Right ventricle myocardium inferior (tissue), 1 donor: ENCODE results near the gene PSORS1C2. TPM values are rescaled to one million over a fixed set of nuclear protein-coding genes. Genes with fewer than 3 reads are reported as not detected.
"Not testable (repeated sequence)": the region's sequence is repeated elsewhere in the genome, so short reads cannot be mapped to it uniquely, and the experiment has no call there.

Experiments
- ATAC-seq: fragments of 200-7000 bp; cut with Tn5 transposase; one replicate; pipeline ENCODE4 v1.9.1; 2020; ENCODE audit warnings: mild to moderate bottlenecking, moderate library complexity
- DNase-seq: peaks from one replicate; pipeline ENCODE4 v3.0.0; 2021; ENCODE audit errors: missing footprints
- intact Hi-C: fragments of 100-400 bp; cut with DNase I; formaldehyde crosslinking; loops from one replicate; pipeline ENCODE4 v1.11.0; 2022
- total RNA-seq: library from RNA; stranded (reverse); fragmentation: NEBNext Ultra II Directional; extraction: Animal tissue kit (Norgen Biotek cat#: 25700); gene quantifications from one replicate; pipeline ENCODE4 v1.2.1, GENCODE V29; 2021
- donor health status: DM: no; HTN: yes; CAD: no; lungs with severe emphysema.

The PSORS1C2 gene
- total RNA-seq, 1 donor from 2014 or later: not detected

DNA sequence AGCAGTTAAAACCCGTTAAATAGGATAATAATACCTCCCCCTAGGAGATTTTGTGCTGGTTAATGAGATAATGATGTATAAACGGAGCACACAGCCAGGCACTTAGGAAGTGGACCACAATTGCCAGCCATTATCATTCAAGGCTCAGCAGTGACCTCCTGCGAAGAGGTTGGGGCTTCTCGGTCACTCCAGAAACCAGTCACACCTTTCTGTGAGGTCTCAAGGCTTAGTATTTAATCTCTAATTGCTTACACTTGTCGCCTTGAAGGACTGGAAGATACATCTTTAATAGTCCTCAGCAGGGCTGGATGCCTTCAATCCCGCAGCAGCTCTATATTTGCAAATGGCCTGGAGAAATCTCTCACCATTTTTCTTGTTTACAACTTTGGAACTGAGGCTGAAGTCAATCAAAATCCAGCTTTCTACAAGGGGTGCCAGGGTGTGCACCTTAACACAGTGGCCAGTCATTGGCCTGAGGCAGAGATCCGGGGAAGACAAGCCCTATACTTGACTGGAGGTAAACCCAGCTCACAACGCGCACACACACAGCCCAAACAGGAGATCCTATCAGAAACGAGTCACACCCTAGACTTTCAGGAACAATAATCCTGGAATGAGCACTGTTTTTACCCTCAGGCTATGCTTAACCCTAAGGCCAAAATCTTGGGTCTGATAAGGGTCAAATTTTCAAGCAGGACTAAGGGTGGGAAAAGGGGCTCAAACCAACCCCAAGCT is 30.4 kb upstream of the PSORS1C2 start:
- ATAC-seq: no peak
- DNase-seq: no peak
- intact Hi-C loops: no loop called here

DNA sequence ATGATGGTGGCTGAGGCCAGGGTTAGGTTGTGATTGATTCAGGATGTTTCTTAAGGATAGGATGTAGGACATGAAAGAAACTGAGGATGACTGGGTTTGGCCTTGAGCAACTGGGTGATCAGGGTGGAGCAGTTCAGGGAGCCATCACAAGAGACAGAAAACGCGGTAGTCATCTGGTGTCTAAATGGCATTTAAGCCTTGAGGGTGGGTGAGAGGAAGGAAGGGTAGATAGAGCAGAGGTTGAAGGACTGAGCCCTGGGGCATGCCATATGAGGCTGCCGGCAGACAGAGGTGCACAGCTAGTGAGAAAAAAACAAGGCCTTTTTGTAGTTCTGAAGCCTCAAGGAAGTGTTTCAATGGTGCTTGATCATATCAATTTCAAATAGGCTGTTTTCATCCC is 29.7 kb upstream of the PSORS1C2 start:
- intact Hi-C loops: no loop called here
- ATAC-seq: no peak
- DNase-seq: no peak

DNA sequence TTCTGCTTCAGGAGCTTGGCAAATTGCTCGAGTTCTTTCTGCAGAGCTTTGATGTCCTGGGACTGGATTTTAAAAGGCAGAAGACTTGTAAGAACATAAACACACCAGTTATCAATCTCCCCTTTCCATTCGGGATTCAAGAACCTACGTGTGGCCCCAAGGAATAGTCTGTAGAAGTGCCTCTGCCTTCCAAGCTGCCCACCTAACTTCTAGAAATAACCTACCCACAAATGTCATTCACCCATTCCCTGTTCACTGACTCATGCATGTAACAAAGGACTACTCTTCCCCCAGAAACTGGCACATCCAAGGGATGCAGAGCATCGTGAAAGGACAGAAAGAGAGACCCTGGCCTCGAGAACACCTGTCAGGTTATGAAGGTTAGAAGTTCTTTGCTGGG is 27.1 kb upstream of the PSORS1C2 start:
- ATAC-seq: no peak
- intact Hi-C loops: no loop called here
- no peak for DNase-seq

DNA sequence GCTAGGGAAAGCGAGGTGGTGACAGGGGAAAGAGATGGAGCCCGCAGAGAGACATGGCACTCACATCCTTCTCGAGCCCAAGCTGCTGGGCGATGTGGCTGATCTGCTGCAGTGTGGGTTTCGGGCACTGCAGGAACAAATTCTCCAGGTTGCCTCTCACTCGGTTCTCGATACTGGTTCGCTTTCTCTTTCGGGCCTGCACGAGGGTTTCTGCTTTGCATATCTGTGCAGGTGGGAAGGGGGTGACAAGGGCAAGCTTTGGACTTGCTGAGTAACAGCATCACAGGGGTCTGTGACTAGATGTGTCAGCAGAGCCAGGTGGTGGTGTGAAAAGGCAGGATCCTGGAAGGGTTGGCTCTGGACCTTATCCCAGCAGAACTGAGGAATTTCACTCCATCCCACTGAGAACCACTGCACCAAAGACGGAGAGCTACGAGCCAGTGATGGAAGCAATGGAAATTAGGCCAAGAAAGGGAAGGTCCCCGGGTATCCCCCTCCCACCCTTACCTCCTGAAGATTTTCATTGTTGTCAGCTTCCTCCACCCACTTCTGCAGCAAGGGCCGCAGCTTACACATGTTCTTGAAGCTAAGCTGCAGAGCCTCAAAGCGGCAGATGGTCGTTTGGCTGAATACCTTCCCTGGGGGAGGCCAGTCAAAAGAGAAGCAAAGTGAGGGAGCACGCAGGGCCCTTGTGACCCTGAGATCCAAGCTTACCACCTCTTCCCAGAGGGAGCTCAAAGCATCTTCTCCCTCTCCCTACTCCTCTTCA is 26.4 kb upstream of the PSORS1C2 start:
- DNase-seq, ATAC-seq, intact Hi-C loops: not testable (repeated sequence)

GRCh38 chr6:31164475-31165063 is 25.7 kb upstream of the PSORS1C2 start:
- intact Hi-C loops, ATAC-seq, DNase-seq: not testable (repeated sequence)

DNA sequence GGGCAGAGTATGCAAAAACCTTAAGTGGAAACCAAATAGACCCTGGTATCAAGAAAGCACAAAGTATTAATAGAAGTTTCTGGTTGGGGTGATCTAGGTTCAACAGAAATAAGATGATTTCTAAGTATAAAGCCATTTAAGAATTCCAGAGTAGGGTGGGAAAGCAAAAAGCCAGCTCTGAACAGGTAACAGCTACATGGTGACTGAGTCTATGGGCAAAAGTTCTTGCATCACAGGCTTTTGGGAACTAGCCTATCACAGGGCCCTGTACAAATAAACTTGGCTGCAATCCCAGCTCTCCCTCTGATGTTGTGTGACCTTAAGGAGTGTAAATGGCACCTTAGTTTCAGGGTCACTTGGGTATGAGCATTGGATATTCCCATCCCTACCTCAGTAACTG is 25.1 kb upstream of the PSORS1C2 start:
- no peak for DNase-seq
- intact Hi-C loops: no loop called here
- ATAC-seq: peak; percentile 53

DNA sequence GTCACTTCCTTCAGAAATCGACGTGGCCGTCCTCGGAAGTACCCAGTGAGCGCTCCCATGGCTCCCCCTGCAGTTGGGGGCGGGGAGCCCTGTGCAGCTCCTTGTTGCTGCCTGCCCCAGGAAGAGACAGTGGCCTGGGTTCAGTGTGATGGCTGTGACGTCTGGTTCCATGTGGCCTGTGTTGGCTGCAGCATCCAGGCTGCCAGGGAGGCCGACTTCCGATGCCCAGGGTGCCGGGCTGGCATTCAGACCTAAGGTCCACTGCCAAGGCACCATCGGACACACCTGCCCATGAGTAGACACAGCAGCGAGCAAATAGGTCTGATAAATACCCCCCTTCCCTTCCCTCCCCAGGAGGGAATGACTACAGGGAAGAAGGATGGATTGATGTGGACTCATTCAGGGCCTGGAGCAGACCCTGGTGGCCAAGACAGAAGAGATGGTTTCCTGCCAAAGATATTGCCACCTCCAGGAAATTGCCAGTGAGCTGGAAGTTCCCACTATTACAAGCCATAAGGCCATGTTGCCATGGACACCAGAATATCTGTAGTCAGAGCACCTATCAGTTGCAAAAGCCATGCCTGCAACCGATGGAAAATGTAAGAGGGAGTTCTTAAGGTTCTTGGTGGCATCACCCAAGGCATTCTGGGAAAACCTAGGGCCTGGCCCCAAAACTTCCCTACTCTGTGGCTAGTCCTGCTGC is 23.7 kb upstream of the PSORS1C2 start:
- DNase-seq (no peak), ATAC-seq (no peak)
- intact Hi-C loops: no loop called here

DNA sequence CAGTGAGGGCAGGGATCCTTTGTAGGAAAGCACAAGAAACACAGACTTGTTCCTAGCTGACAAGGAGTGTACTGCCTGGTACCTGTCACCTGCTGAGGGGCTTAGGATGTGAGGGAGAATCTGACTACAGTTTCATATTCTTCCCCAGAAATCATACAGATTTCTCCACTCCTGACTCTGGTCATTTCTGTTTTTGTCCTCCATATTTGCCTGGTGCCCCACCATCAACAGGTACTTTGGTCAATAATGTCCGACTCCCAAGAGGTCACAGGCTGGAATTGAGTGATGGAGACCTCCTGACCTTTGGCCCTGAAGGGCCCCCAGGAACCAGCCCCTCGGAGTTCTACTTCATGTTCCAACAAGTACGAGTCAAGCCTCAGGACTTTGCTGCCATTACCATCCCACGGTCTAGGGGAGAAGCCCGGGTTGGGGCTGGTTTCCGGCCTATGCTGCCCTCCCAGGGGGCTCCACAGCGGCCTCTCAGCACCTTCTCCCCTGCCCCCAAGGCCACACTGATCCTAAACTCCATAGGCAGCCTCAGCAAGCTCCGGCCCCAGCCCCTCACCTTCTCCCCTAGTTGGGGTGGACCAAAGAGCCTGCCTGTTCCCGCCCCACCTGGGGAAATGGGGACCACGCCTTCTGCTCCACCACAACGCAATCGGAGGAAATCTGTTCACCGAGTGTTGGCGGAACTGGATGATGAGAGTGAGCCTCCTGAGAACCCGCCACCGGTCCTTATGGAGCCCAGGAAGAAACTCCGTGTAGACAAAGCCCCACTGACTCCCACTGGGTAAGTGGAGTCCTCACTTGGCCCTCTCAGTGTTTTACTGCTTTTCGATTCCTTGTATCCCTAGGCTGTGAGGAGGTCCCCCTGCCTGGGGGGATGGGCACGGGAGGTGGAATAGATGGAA is 22.6 kb upstream of the PSORS1C2 start:
- no peak for ATAC-seq
- intact Hi-C loops: no loop called here
- no peak for DNase-seq

DNA sequence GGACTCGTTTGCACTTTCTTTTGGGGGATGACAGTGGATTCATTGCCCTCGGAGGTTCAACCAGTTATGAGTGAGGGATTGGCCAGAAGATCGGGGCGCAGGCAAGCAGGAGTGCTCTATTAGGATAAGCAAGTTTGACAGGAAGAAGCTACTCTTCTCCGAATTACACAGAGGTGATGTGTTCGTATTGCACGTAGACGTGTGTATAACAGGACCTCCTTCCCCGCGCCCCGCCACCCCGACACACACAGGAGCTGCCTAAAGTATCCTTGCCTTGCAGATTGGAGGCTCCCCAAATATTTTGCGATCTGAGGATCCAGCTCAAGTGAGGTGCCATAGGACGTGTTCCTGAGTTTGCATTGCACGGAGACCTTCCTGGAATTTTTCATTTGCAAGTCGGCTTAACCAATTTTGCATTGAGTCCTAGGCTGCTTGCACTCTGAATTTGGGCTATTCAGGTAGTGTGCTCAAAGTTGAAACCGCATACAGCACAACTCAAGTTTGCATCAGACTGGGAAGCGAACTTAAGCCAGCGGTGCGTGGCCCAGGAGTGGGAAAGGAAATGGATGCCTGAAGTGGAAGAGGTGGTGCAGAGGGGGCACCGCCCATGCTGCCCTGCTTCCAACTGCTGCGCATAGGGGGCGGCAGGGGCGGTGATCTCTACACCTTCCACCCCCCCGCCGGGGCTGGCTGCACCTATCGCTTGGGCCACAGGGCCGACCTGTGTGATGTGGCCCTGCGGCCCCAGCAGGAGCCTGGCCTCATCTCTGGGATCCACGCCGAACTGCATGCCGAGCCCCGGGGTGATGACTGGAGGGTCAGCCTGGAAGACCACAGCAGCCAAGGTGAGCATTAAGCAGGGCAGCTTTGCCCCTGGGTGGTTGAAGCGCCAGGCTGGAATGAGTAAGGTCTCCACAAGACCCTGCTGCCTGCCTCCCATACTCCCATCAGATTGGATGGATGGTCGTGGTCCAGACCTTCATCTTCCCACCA is 20.3 kb upstream of the PSORS1C2 start:
- DNase-seq: no peak
- intact Hi-C loops: loop anchor here (5.0 kb wide), 1 partner anchor 33 kb away; no protein-coding TSS in a partner anchor
- ATAC-seq: no peak

- ATAC-seq (peak; percentile 99), DNase-seq (peak; percentile 100)
- intact Hi-C loops: loop anchor here (5.0 kb wide), 1 partner anchor 34 kb away; no protein-coding TSS in a partner anchor
Observed at GRCh38 chr6:31158140-31158862, 19.4 kb upstream of the PSORS1C2 start, which contains the start of gene TCF19. TSS of gene TCF19 (plus strand) at chr6:31158589. CDS start at chr6:31159470, 881 bp downstream.

DNA sequence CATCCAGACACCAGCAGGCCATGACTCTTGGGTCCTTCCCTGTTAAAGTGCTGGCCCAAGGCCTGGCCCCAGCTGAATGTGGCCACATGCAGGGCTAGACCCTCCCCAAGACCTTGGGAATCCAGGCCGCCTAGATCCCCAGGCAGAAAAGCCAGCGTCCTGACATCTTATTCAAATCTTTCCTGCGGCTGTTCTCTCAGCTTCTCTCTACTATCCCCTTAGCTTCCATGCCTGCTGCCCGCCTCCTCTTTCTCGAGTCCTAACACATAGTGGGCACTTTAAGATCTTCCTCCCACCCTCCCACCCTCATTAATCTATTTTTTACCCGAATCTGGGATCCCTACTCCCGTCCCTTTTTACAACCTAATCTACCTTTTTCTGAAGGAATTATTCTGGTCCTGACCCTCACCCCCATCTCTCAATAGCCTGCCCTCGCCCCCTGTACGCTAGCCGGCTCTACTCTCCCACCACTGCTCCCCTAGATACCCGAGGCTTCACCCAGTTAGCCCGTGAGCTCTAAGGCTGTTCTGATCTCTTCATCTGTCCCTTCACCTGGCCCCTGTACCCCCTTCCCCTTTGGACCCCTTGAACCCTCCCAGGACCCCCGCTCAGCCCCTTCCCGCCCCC is 18.8 kb upstream of the PSORS1C2 start, which contains the start of gene CCHCR1:
CCHCR1 (minus strand) TSS at position 290 of the 627 bp plus-strand sequence; CDS start at position 88, 202 bp downstream.
- intact Hi-C loops: loop anchor here (5.0 kb wide), 1 partner anchor 35 kb away; no protein-coding TSS in a partner anchor
- ATAC-seq: no peak

GRCh38 chr6:31156641-31157040 is 17.8 kb upstream of the PSORS1C2 start:
- no peak for ATAC-seq
- intact Hi-C loops: loop anchor here (5.0 kb wide), 1 partner anchor 36 kb away; no protein-coding TSS in a partner anchor
- no peak for DNase-seq

More for the DNA sequence above, 18.8 kb upstream of the PSORS1C2 start, which contains the start of gene CCHCR1:
- DNase-seq: no peak

- intact Hi-C loops: no loop called here
- ATAC-seq (no peak), DNase-seq (no peak)
Observed at GRCh38 chr6:31154436-31154835, 15.6 kb upstream of the PSORS1C2 start.

- ATAC-seq (no peak), DNase-seq (no peak)
- intact Hi-C loops: no loop called here
Observed at GRCh38 chr6:31152781-31153180, 13.9 kb upstream of the PSORS1C2 start.

- no peak for ATAC-seq
- no peak for DNase-seq
- intact Hi-C loops: no loop called here
Observed at GRCh38 chr6:31149827-31150447, 11.1 kb upstream of the PSORS1C2 start.
